Panc1 (cell line): ENCODE measurements around the gene ARHGAP4. TPM values are rescaled to one million over a fixed set of nuclear protein-coding genes. Genes with fewer than 3 reads are reported as not detected.

Experiments used
- ATAC-seq: fragments of 200-7000 bp; cut with Tn5 transposase; 2 replicates; pipeline ENCODE4 v1.9.1; 2020; ENCODE audit warnings: mild to moderate bottlenecking, moderate library complexity
- BruUV-seq: library from RNA; stranded (reverse); fragments of 400-500 nt; replicated peaks from 2 replicates; lab custom pipeline; 2021; lab: Mats Ljungman, UMichigan
- CTCF ChIA-PET: fragments of 300-600 bp; sonication (Branson Sonifier 250); formaldehyde crosslinking; loops from one replicate; lab custom pipeline; 2022; ENCODE audit warnings: antibody characterized with exemption; lab: Charles Lee
- POLR2A ChIA-PET: fragments of 300-600 bp; sonication (Branson Sonifier 250); formaldehyde crosslinking; loops from one replicate; lab custom pipeline; 2022; ENCODE audit warnings: antibody characterized with exemption; lab: Charles Lee
- DNase-seq: peaks from one replicate; pipeline ENCODE4 v3.0.0-alpha.2; 2010; ENCODE audit warnings: low read depth, low spot score
- H3K27ac ChIP-seq: 2 replicates; pipeline ENCODE4 v1.5.1; 2011; ENCODE audit warnings: mild to moderate bottlenecking, low read length, inconsistent platforms
- H3K27me3 ChIP-seq: fragments of 200-500 bp; sonication (Bioruptor generic); 2 replicates; pipeline ENCODE4 v1.6.0; 2014; ENCODE audit warnings: low read length, inconsistent platforms; ENCODE audit not compliant: control insufficient read depth, insufficient read depth
- H3K36me3 ChIP-seq: fragments of 200-500 bp; sonication (Bioruptor generic); 2 replicates; pipeline ENCODE4 v1.5.1; 2014; ENCODE audit warnings: inconsistent platforms, mild to moderate bottlenecking, low read length, moderate library complexity; ENCODE audit not compliant: control insufficient read depth, insufficient read depth
- H3K4me1 ChIP-seq: 2 replicates; pipeline ENCODE4 v1.5.1; 2011; ENCODE audit warnings: inconsistent platforms, mild to moderate bottlenecking, low read length, moderate library complexity; ENCODE audit not compliant: control insufficient read depth, insufficient read depth
- H3K4me3 ChIP-seq, 2 experiments: 2 replicates each; pipeline ENCODE4 v1.5.1; 2011 to 2012; ENCODE audit warnings: low read depth in 2 of 2, low read length in 2 of 2, mild to moderate bottlenecking in 2 of 2, inconsistent platforms in 1 of 2, moderate library complexity in 1 of 2
- H3K9me3 ChIP-seq: fragments of 200-500 bp; sonication (Bioruptor generic); 2 replicates; pipeline ENCODE4 v1.5.1; 2014; ENCODE audit warnings: low read depth, mild to moderate bottlenecking, inconsistent platforms, low read length, moderate library complexity; ENCODE audit not compliant: control insufficient read depth, insufficient read depth
- CTCF ChIP-seq: fragments of 450-650 bp; IDR thresholded peaks from 2 replicates; pipeline ENCODE4 v1.5.1; 2017; ENCODE audit warnings: mild to moderate bottlenecking
- POLR2AphosphoS5 ChIP-seq: IDR thresholded peaks from 2 replicates; pipeline ENCODE4 v1.6.1; 2012; ENCODE audit warnings: mild to moderate bottlenecking, low read depth, low read length, moderate library complexity
- REST ChIP-seq, 2 experiments: IDR thresholded peaks; 2 replicates each; pipeline ENCODE4 v1.6.1; 2011 to 2012; ENCODE audit warnings: low read depth in 2 of 2, control low read depth in 1 of 2, low read length in 1 of 2, mild to moderate bottlenecking in 1 of 2, moderate library complexity in 1 of 2; ENCODE audit not compliant: insufficient read depth in 1 of 2
- SIN3A ChIP-seq: IDR thresholded peaks from 2 replicates; pipeline ENCODE4 v1.6.1; 2012; ENCODE audit warnings: low read depth, mild to moderate bottlenecking, low read length, moderate library complexity, borderline replicate concordance; ENCODE audit not compliant: insufficient read depth
- TCF7L2 ChIP-seq: IDR thresholded peaks from 2 replicates; pipeline ENCODE4 v1.6.1; 2011; ENCODE audit warnings: mild to moderate bottlenecking, low read depth, low read length, inconsistent platforms
- in situ Hi-C: cut with HindIII; loops from 2 replicates; pipeline ENCODE4 v1.10.0; 2016; ENCODE audit warnings: low sequenced_read_pairs, low pct_unique_long_range_greater_than_20kb
- intact Hi-C: fragments of 100-400 bp; cut with micrococcal nuclease; formaldehyde crosslinking; loops from one replicate; pipeline ENCODE4 v1.10.0; 2022; ENCODE audit not compliant: unreplicated experiment
- total RNA-seq: library from RNA; stranded (reverse); gene quantifications from one replicate; pipeline ENCODE4 v1.2.1, GENCODE V29; 2021; ENCODE audit not compliant: unreplicated experiment

The ARHGAP4 gene
- total RNA-seq, 1 experiment from 2014 or later, result 225 TPM

- POLR2A ChIA-PET, result no interaction called here
- H3K9me3 ChIP-seq, result no peaks in the 10 kb centered on the region
- no peaks in the 10 kb centered on the region for H3K27me3 ChIP-seq
- no peak for DNase-seq
- TF ChIP-seq CTCF, result no peak
- TF ChIP-seq POLR2AphosphoS5, result no peak
- no peak for TF ChIP-seq SIN3A
- no peak for TF ChIP-seq REST (IDR thresholded peaks at IDR 0.05; ENCODE audit: insufficient read depth in 1 of 2, low read depth in 2 of 2, low read length in 1 of 2)
- TF ChIP-seq TCF7L2, result no peak
- intact Hi-C loops (no loop called here), in situ Hi-C loops (no loop called here)
- CTCF ChIA-PET, result no interaction called here
- H3K27ac ChIP-seq, result no peak overlapping the region
- no TSS peak for BruUV-seq
- peaks cover 10% of the 10 kb centered on the region for H3K36me3 ChIP-seq
- H3K4me1 ChIP-seq, result peaks cover 23% of the 10 kb centered on the region
- H3K4me3 ChIP-seq, result no peak overlapping the region
- ATAC-seq, result no peak
Observed at GRCh38 chrX:153963546-153963945, 37.5 kb upstream of the ARHGAP4 start.

- TF ChIP-seq POLR2AphosphoS5 (no peak), REST (IDR thresholded peaks at IDR 0.05; ENCODE audit: insufficient read depth in 1 of 2, low read depth in 2 of 2, low read length in 1 of 2) (no peak), TCF7L2 (no peak), SIN3A (no peak), CTCF (no peak)
- BruUV-seq, result no TSS peak
- no peak overlapping the region for H3K4me3 ChIP-seq
- POLR2A ChIA-PET, result no interaction called here
- no peak overlapping the region for H3K27ac ChIP-seq
- intact Hi-C loops (no loop called here), in situ Hi-C loops (no loop called here)
- H3K4me1 ChIP-seq, result peaks cover under 1% of the 10 kb centered on the region
- H3K27me3 ChIP-seq, result no peaks in the 10 kb centered on the region
- DNase-seq, result no peak
- CTCF ChIA-PET, result no interaction called here
- ATAC-seq, result no peak
- no peaks in the 10 kb centered on the region for H3K9me3 ChIP-seq
- peaks cover 10% of the 10 kb centered on the region for H3K36me3 ChIP-seq
Observed at GRCh38 chrX:153961292-153961691, 35.2 kb upstream of the ARHGAP4 start.
